RWPE2 (cell line): ENCODE measurements around the gene ADORA2B.

Experiments used
- ATAC-seq: fragments of 200-7000 bp; cut with Tn5 transposase; 3 replicates; pipeline ENCODE4 v1.9.1; 2021; ENCODE audit warnings: low read depth
- DNase-seq: peaks from one replicate; pipeline ENCODE4 v3.0.0-alpha.2; 2020; ENCODE audit warnings: low spot score
- H3K27ac ChIP-seq: fragments of 450-650 bp; 2 replicates; pipeline ENCODE4 v1.5.1; 2017; ENCODE audit warnings: mild to moderate bottlenecking; ENCODE audit not compliant: poor library complexity, severe bottlenecking
- H3K27me3 ChIP-seq: fragments of 250-450 bp; sonication (Bioruptor Pico); 2 replicates; pipeline ENCODE4 v1.5.1; 2021; ENCODE audit warnings: mild to moderate bottlenecking, moderate library complexity; ENCODE audit not compliant: insufficient read depth, poor library complexity, severe bottlenecking
- H3K36me3 ChIP-seq: fragments of 250-450 bp; sonication (Bioruptor Pico); 2 replicates; pipeline ENCODE4 v1.5.1; 2020; ENCODE audit warnings: low read depth, mild to moderate bottlenecking, moderate library complexity
- H3K4me1 ChIP-seq: fragments of 250-450 bp; sonication (Bioruptor Pico); 2 replicates; pipeline ENCODE4 v1.5.1; 2021; ENCODE audit warnings: mild to moderate bottlenecking, moderate library complexity; ENCODE audit not compliant: insufficient read depth, poor library complexity, severe bottlenecking
- H3K4me3 ChIP-seq: fragments of 250-450 bp; sonication (Bioruptor Pico); 2 replicates; pipeline ENCODE4 v1.5.1; 2021; ENCODE audit warnings: mild to moderate bottlenecking, moderate library complexity; ENCODE audit not compliant: severe bottlenecking
- H3K9me3 ChIP-seq: fragments of 250-450 bp; sonication (Bioruptor Pico); 2 replicates; pipeline ENCODE4 v1.5.1; 2021; ENCODE audit warnings: mild to moderate bottlenecking, moderate library complexity; ENCODE audit not compliant: severe bottlenecking
- CTCF ChIP-seq: fragments of 450-650 bp; IDR thresholded peaks from one replicate; pipeline ENCODE4 v1.5.1; 2017; ENCODE audit warnings: mild to moderate bottlenecking, moderate library complexity; ENCODE audit not compliant: poor library complexity, severe bottlenecking

Gene ADORA2B

GRCh38 chr17:15917438-15918027 lies 27.4 kb upstream of the ADORA2B start:
- Histone ChIP-seq H3K27me3 (no peaks in the 10 kb centered on the region), H3K4me3 (no peak overlapping the region), H3K27ac (no peak overlapping the region), H3K9me3 (no peaks in the 10 kb centered on the region), H3K4me1 (peaks cover 5% of the 10 kb centered on the region), H3K36me3 (no peaks in the 10 kb centered on the region)
- no peak for DNase-seq
- no peak for ATAC-seq
- TF ChIP-seq CTCF: no peak

DNA sequence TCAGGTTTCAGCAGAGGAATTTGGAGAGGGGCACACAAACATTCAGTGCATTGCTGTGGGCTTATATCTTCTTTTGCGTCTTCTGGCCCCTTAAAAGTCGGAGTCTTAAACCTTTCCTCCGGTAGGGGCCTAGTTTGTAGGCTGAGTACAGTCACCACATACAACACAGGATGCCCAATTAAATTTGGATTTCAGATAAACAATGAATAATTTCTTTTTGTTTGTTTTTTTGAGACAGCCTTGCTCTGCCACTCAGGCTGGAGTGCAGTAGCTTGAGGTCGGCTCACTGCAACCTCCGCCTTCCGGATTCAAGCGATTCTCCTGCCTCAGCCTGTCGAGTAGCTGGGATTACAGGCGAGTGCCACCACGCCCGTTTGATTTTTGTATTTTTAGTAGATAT lies 26.7 kb upstream of the ADORA2B start:
- no peak for ATAC-seq
- H3K36me3 ChIP-seq: no peaks in the 10 kb centered on the region
- H3K9me3 ChIP-seq: no peaks in the 10 kb centered on the region
- H3K4me3 ChIP-seq: no peak overlapping the region
- no peak for DNase-seq
- H3K27me3 ChIP-seq: no peaks in the 10 kb centered on the region
- no peak overlapping the region for H3K27ac ChIP-seq
- TF ChIP-seq CTCF: no peak
- H3K4me1 ChIP-seq: peaks cover 5% of the 10 kb centered on the region

DNA sequence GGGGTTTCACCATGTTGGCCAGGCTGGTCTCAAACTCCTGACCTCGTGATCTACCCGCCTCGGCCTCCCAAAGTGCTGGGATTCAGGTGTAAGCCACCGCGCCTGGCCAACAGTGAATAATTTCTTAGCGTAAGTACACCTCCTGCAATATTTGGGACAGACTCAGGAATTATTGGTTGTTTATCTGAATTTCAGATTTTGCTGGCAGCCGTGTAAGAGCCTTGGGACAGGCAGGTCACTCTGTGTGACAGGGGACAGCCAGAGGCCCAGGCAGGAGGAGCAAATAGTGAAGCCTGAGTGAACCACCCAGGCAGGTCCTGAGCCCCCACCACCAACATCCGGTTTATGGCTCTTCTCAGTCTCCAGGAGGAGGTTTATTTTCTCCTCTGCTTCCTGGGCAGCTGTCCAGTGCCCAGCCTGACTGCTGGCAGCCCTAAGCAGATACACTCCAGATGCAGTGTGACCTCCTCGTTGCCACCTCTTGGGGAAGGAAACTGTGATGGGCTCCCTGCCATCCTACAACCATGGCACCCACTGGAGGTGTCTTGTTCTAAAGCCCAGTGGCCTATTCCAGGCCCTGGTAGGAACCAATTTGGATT lies 26.2 kb upstream of the ADORA2B start:
- Histone ChIP-seq H3K27me3 (no peaks in the 10 kb centered on the region), H3K27ac (no peak overlapping the region), H3K4me1 (peaks cover 5% of the 10 kb centered on the region), H3K36me3 (no peaks in the 10 kb centered on the region), H3K4me3 (no peak overlapping the region), H3K9me3 (no peaks in the 10 kb centered on the region)
- ATAC-seq (no peak), DNase-seq (no peak)
- TF ChIP-seq CTCF: no peak

DNA sequence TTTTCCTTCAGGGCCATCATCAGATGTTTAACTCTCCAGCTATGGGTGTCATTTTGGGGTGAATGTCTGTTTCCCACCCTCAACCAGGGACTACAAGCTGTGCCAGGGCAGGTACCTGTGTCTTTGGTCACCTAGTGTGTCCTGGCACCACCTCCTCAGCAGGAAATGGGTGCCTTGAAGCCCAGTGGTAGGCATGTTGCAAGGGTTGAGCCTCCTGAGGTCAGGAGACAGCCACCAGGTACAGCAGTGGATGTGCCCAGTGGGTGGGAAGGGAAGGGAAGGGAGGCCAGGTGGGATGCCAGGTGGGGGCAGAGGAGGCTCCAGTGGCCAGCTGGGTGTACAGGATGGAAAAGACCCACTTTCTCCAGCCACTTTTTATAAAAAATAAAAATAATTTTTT lies 25.5 kb upstream of the ADORA2B start:
- no peaks in the 10 kb centered on the region for H3K27me3 ChIP-seq
- peaks cover 5% of the 10 kb centered on the region for H3K4me1 ChIP-seq
- no peak for TF ChIP-seq CTCF
- H3K36me3 ChIP-seq: no peaks in the 10 kb centered on the region
- H3K4me3 ChIP-seq: no peak overlapping the region
- no peak overlapping the region for H3K27ac ChIP-seq
- ATAC-seq (no peak), DNase-seq (no peak)
- no peaks in the 10 kb centered on the region for H3K9me3 ChIP-seq

GRCh38 chr17:15920758-15921239 lies 24.1 kb upstream of the ADORA2B start:
- TF ChIP-seq CTCF: no peak
- Histone ChIP-seq H3K4me1 (peaks cover 5% of the 10 kb centered on the region), H3K27ac (peak overlapping the region; percentile 50), H3K4me3 (no peak overlapping the region), H3K9me3 (no peaks in the 10 kb centered on the region), H3K27me3 (no peaks in the 10 kb centered on the region), H3K36me3 (no peaks in the 10 kb centered on the region)
- DNase-seq (peak; percentile 88), ATAC-seq (peak; percentile 90)
